Upper lobe of right lung (tissue), 1 donor: ENCODE measurements around the gene SLC44A5. TPM values are rescaled to one million over a fixed set of nuclear protein-coding genes. Genes with fewer than 3 reads are reported as not detected.

Source experiments
- ATAC-seq: fragments of 200-7000 bp; cut with Tn5 transposase; one replicate; pipeline ENCODE4 v1.9.1; 2020; ENCODE audit warnings: mild to moderate bottlenecking, moderate library complexity
- DNase-seq: peaks from one replicate; pipeline ENCODE4 v3.0.0-alpha.2; 2020
- H3K27ac ChIP-seq: fragments of 200-600 bp; one replicate; pipeline ENCODE4 v1.8.0; 2022
- H3K27me3 ChIP-seq: fragments of 200-600 bp; one replicate; pipeline ENCODE4 v1.8.0; 2022; ENCODE audit warnings: mild to moderate bottlenecking
- H3K36me3 ChIP-seq: fragments of 200-600 bp; one replicate; pipeline ENCODE4 v1.8.0; 2022
- H3K4me1 ChIP-seq: fragments of 200-600 bp; one replicate; pipeline ENCODE4 v1.8.0; 2022
- H3K4me3 ChIP-seq: fragments of 200-600 bp; one replicate; pipeline ENCODE4 v1.8.0; 2022; ENCODE audit warnings: mild to moderate bottlenecking
- H3K9me3 ChIP-seq: fragments of 200-600 bp; one replicate; pipeline ENCODE4 v1.8.0; 2022
- intact Hi-C: fragments of 100-400 bp; cut with DNase I; formaldehyde crosslinking; loops from one replicate; pipeline ENCODE4 v1.11.0; 2022
- total RNA-seq: library from RNA; stranded (reverse); fragmentation: NEBNext Ultra II Directional; extraction: Animal tissue kit (Norgen Biotek cat#: 25700); gene quantifications from one replicate; pipeline ENCODE4 v1.2.1, GENCODE V29; 2021
- TF ChIP-seq, protein P1 (sequence below): fragments of 200-600 bp; IDR thresholded peaks from one replicate; pipeline ENCODE4 v1.8.0; 2022; ENCODE audit warnings: antibody characterized with exemption
- donor health status: DM: no; HTN: yes; CAD: no; lungs with severe emphysema.

Gene SLC44A5
- total RNA-seq, 1 donor from 2014 or later, result 0.55 TPM

DNA sequence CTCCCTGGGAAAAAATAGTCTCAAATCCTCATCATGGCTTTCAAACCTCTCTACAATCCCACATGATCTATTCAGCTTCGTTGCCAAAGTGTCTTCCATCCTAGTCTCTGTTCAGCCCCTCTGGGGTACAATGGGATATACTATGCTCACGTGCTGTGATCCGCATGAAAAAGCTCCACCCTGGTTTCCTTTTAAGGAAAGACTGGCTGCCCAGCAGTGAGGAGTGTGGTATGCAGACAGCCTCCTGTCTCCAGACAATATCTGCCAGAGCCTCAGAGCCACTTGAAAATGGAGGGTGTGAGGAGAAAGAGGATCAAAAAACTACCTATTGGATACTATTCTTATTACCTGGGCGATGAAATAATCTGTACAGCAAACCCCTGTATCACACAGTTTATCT, 282.2 kb downstream of the SLC44A5 start:
- TF ChIP-seq, protein P1, sequence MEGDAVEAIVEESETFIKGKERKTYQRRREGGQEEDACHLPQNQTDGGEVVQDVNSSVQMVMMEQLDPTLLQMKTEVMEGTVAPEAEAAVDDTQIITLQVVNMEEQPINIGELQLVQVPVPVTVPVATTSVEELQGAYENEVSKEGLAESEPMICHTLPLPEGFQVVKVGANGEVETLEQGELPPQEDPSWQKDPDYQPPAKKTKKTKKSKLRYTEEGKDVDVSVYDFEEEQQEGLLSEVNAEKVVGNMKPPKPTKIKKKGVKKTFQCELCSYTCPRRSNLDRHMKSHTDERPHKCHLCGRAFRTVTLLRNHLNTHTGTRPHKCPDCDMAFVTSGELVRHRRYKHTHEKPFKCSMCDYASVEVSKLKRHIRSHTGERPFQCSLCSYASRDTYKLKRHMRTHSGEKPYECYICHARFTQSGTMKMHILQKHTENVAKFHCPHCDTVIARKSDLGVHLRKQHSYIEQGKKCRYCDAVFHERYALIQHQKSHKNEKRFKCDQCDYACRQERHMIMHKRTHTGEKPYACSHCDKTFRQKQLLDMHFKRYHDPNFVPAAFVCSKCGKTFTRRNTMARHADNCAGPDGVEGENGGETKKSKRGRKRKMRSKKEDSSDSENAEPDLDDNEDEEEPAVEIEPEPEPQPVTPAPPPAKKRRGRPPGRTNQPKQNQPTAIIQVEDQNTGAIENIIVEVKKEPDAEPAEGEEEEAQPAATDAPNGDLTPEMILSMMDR, result no peak
- H3K27ac ChIP-seq, result no peak overlapping the region
- ATAC-seq, result no peak
- H3K9me3 ChIP-seq, result no peaks in the 10 kb centered on the region
- no peaks in the 10 kb centered on the region for H3K36me3 ChIP-seq
- intact Hi-C loops, result no loop called here
- no peak overlapping the region for H3K4me3 ChIP-seq
- no peaks in the 10 kb centered on the region for H3K27me3 ChIP-seq
- no peaks in the 10 kb centered on the region for H3K4me1 ChIP-seq
- no peak for DNase-seq

DNA sequence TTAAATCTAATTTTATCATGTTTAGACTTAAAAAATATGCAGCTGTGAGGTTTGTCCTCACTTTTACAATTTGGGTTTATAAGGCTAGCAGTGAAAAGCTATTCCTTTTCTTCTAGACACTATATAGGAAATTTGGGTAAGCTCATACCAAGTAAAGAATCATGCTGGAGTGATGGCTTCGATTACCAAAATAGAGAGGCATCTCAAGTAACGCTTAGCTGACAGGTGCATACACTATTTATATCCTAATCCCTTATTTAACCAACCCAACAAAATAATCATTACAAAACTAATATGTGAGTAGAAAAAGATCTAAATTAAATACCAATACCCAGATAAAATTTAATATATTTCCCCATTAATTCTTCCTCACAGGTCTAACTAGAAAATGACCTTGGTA, 283.5 kb downstream of the SLC44A5 start:
- no peak for DNase-seq
- Histone ChIP-seq H3K27me3 (no peaks in the 10 kb centered on the region), H3K4me3 (no peak overlapping the region), H3K27ac (no peak overlapping the region), H3K9me3 (no peaks in the 10 kb centered on the region), H3K4me1 (no peaks in the 10 kb centered on the region), H3K36me3 (no peaks in the 10 kb centered on the region)
- TF ChIP-seq, protein P1, result no peak
- intact Hi-C loops, result no loop called here
- ATAC-seq, result no peak

DNA sequence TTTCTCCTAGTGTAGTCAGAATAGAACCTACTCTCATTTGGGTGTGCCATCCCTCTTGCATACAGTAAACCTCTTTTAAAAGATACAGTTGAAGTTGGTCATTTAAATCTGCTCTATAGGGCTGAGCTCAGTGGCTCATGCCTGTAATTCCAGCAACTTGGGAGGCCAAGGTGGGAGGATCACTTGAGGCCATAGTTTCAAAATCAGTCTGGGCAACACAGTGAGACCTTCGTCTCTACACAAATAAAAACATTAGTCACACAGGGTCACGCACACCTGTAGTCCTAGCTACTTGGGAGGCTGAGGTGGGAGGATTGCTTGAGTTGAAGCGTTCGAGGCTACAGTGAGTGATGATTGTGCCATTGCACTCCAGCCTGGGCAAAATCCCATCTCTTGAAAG, 292.9 kb downstream of the SLC44A5 start:
- Histone ChIP-seq H3K9me3 (no peaks in the 10 kb centered on the region), H3K27ac (no peak overlapping the region), H3K36me3 (no peaks in the 10 kb centered on the region), H3K4me1 (no peaks in the 10 kb centered on the region), H3K27me3 (no peaks in the 10 kb centered on the region), H3K4me3 (no peak overlapping the region)
- intact Hi-C loops, result no loop called here
- DNase-seq (no peak), ATAC-seq (no peak)
- TF ChIP-seq, protein P1, result no peak

DNA sequence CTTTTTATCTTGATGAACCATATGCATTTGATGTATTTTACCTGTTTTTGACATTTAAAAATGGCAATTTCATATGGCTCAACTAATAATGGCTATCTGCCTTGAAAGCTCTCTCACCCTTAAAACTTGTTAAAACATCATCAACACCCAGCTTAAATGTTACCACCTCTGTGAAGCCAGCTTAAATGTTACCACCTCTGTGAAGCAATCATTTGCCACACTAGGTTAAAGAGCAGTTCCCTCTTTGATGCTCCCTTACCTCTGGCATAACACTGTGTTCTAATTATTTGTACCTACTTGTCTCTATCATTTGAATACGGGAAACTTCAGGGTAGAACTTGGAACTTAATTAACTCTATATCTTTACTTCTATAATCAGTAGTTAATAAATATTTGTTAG, 294.7 kb downstream of the SLC44A5 start:
- no peak for DNase-seq
- no peak overlapping the region for H3K27ac ChIP-seq
- H3K27me3 ChIP-seq, result no peaks in the 10 kb centered on the region
- TF ChIP-seq, protein P1, result no peak
- no peaks in the 10 kb centered on the region for H3K36me3 ChIP-seq
- H3K4me3 ChIP-seq, result no peak overlapping the region
- no peaks in the 10 kb centered on the region for H3K9me3 ChIP-seq
- no peak for ATAC-seq
- intact Hi-C loops, result no loop called here
- no peaks in the 10 kb centered on the region for H3K4me1 ChIP-seq

DNA sequence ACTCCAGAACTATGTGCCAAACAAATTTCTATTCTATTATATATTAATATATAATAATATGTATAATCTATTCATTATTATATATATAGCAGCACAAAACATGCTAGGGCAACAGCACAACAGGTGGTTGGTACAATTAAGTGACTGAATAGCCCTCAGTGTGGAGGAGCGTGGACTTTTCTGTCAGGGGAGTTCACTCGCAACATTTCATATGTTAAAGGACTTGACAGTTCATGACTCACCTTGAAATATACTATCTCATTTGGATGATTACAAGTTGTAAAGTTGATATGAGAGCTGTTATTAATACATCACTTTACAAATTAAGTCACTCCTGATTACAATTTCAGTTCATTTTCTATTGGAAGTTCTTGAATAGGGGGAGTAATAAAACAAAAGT, 298.3 kb downstream of the SLC44A5 start:
- Histone ChIP-seq H3K36me3 (no peaks in the 10 kb centered on the region), H3K9me3 (no peaks in the 10 kb centered on the region), H3K4me1 (no peaks in the 10 kb centered on the region), H3K4me3 (no peak overlapping the region), H3K27me3 (no peaks in the 10 kb centered on the region), H3K27ac (no peak overlapping the region)
- DNase-seq (no peak), ATAC-seq (no peak)
- intact Hi-C loops, result no loop called here
- TF ChIP-seq, protein P1, result no peak

DNA sequence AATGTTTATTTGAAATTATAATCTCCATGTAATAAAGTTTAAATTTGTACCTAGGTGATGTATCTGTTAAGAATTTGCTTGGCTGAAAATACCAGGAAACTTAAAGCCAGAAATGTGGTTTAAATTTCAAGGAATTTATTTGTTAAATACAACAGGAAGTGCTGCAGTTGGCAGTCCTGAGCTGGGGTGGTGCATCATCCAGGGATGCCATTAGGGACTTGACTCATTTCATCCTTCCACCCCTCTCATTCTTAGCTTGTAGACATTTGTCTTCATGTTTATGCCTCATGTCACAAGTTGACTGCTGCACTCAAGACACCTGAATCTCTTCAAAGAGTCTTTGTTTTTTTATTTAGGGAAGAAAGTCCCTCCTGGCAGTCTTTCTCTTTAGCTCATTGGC, 300.8 kb downstream of the SLC44A5 start:
- Histone ChIP-seq H3K4me3 (no peak overlapping the region), H3K27ac (no peak overlapping the region), H3K36me3 (no peaks in the 10 kb centered on the region), H3K4me1 (no peaks in the 10 kb centered on the region), H3K27me3 (no peaks in the 10 kb centered on the region), H3K9me3 (no peaks in the 10 kb centered on the region)
- TF ChIP-seq, protein P1, result no peak
- intact Hi-C loops, result no loop called here
- no peak for DNase-seq
- ATAC-seq, result no peak
